Hepatocyte (in vitro differentiated cells): ENCODE measurements around the gene MESD.

ENCODE experiments used
- EZH2 ChIP-seq: fragments of 200-600 bp; sonication (generic); IDR thresholded peaks from 2 replicates; pipeline ENCODE4 v1.6.1; 2016; ENCODE audit warnings: antibody characterized with exemption, mild to moderate bottlenecking, borderline replicate concordance
- EZH2phosphoT487 ChIP-seq: fragments of 200-600 bp; sonication (generic); IDR thresholded peaks from one replicate; pipeline ENCODE4 v1.6.1; 2018; ENCODE audit warnings: antibody characterized with exemption, mild to moderate bottlenecking, low read depth, moderate library complexity; ENCODE audit not compliant: unreplicated experiment, severe bottlenecking
- TF ChIP-seq, protein P1 (sequence below): fragments of 200-600 bp; sonication (generic); IDR thresholded peaks from 2 replicates; pipeline ENCODE4 v1.5.1; 2016; ENCODE audit warnings: antibody characterized with exemption, mild to moderate bottlenecking; ENCODE audit not compliant: poor library complexity

DNA sequence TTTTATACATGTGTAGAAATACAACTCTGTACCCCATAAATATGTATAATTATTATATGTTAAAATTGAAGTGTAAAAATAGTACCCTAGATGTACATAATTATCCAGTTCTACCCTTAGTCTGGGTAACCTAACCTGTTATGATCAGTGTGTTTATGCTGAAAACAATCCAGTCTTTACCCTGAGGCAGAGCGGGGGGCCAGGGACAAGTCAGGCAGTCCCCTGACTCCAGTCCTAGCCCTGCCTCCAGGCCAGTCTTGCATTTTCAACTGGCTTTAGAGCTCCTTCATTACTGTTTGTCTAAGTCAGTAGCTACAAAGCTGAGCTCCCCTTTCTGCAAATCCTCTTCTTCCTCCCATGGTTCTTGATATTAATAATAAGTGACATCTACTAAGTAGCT, 3.1 kb downstream of the MESD start:
- TF ChIP-seq, protein P1, sequence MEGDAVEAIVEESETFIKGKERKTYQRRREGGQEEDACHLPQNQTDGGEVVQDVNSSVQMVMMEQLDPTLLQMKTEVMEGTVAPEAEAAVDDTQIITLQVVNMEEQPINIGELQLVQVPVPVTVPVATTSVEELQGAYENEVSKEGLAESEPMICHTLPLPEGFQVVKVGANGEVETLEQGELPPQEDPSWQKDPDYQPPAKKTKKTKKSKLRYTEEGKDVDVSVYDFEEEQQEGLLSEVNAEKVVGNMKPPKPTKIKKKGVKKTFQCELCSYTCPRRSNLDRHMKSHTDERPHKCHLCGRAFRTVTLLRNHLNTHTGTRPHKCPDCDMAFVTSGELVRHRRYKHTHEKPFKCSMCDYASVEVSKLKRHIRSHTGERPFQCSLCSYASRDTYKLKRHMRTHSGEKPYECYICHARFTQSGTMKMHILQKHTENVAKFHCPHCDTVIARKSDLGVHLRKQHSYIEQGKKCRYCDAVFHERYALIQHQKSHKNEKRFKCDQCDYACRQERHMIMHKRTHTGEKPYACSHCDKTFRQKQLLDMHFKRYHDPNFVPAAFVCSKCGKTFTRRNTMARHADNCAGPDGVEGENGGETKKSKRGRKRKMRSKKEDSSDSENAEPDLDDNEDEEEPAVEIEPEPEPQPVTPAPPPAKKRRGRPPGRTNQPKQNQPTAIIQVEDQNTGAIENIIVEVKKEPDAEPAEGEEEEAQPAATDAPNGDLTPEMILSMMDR: no peak
- TF ChIP-seq EZH2phosphoT487: no peak
- TF ChIP-seq EZH2: no peak
